ENCODE data around the gene DDX17. TPM values are rescaled to one million over a fixed set of nuclear protein-coding genes. Genes with fewer than 3 reads are reported as not detected.

Gene DDX17
- total RNA-seq, 1 experiment from 2014 or later: 529 TPM

GRCh38 chr22:38494939-38495338 is 11.2 kb downstream of the DDX17 start:
- Histone ChIP-seq H3K27me3 (ENCODE audit: insufficient read depth, low read length) (no peaks in the 10 kb centered on the region), H3K9me3 (ENCODE audit: control insufficient read depth, low read depth, low read length) (no peaks in the 10 kb centered on the region), H3K79me1 (ENCODE audit: insufficient read depth, low read depth, low read length, poor library complexity, severe bottlenecking) (peaks cover 5% of the 10 kb centered on the region), H3K56ac (ENCODE audit: insufficient read length, low read depth, low read length) (no peak overlapping the region), H4K91ac (ENCODE audit: insufficient read length, low read depth, low read length) (no peak overlapping the region), H3K14ac (ENCODE audit: insufficient read depth, low read length) (no peak overlapping the region), H2BK5ac (ENCODE audit: insufficient read length, low read length) (no peak overlapping the region), H3T11ph (ENCODE audit: low read length) (no peak overlapping the region), H4K8ac (replicated peaks; ENCODE audit: insufficient read length, low read depth, low read length) (no peak overlapping the region), H3K4ac (ENCODE audit: low read depth, low read length) (no peak overlapping the region), H3K23me2 (ENCODE audit: insufficient read length, low read depth, low read length, poor library complexity, severe bottlenecking) (no peaks in the 10 kb centered on the region), H4K20me1 (ENCODE audit: control insufficient read depth, insufficient read depth, insufficient read length) (no peaks in the 10 kb centered on the region), H2AFZ (ENCODE audit: low read length) (no peak overlapping the region), H2BK12ac (ENCODE audit: insufficient read length, low read depth, low read length) (no peak overlapping the region), H4K5ac (ENCODE audit: insufficient read length, low read depth, low read length) (no peak overlapping the region), H3K4me2 (ENCODE audit: insufficient read depth, insufficient read length, low read length) (no peak overlapping the region), H3K79me2 (ENCODE audit: insufficient read depth, low read length) (0 out of 2 replicates have a peak, but pooled peaks cover 2% of the 10 kb centered on the region), H3K23ac (ENCODE audit: insufficient read length, low read depth, low read length) (no peak overlapping the region), H3K4me1 (ENCODE audit: insufficient read depth, low read length) (no peaks in the 10 kb centered on the region), H2BK120ac (ENCODE audit: low read depth, low read length, poor library complexity, severe bottlenecking) (no peak overlapping the region), H3K9ac (ENCODE audit: extremely low read depth, insufficient read length, low read length) (no peak overlapping the region), H2AK5ac (ENCODE audit: insufficient read length, low read length) (no peak overlapping the region), H3K18ac (ENCODE audit: insufficient read length, low read depth, low read length) (no peak overlapping the region), H3K27ac (ENCODE audit: insufficient read length, low read depth, low read length) (no peak overlapping the region), H2BK15ac (ENCODE audit: low read depth, low read length) (no peak overlapping the region), H2BK20ac (ENCODE audit: low read depth, low read length, poor library complexity, severe bottlenecking) (no peak overlapping the region)
- no peak overlapping the region for H3K4me3 Mint-ChIP-seq
- no peaks in the 10 kb centered on the region for H3K27me3 Mint-ChIP-seq (ENCODE audit: low read depth)
- peak overlapping the region in 2 of 3 experiments; percentile 55 to 85; a peak in 3 of 7 replicates for H3K27ac Mint-ChIP-seq
- DNase-seq: no peak
- H3K36me3 Mint-ChIP-seq (ENCODE audit: insufficient read depth in 1 of 3, low read depth in 3 of 3): peaks cover 73 to 97% (median 92%) of the 10 kb centered on the region in 3 experiments
- peaks cover 13 to 23% of the 10 kb centered on the region in 2 experiments; a peak in 3 of 4 replicates for H3K4me1 Mint-ChIP-seq
- WGBS (ENCODE audit: extremely low coverage, insufficient read length, low lambda C conversion rate): no CpG with 5 or more reads among the region's 12 CpGs
- peak; percentile 36; the same call in 1 of the 3 replicates for TF ChIP-seq CTCF (conservative IDR thresholded peaks at IDR 0.05)
- H3K9me3 Mint-ChIP-seq: no peaks in the 10 kb centered on the region
